HepG2 (cell line): Measurements from ENCODE around the gene SLC2A6. TPM values are rescaled to one million over a fixed set of nuclear protein-coding genes. Genes with fewer than 3 reads are reported as not detected.
"Not testable (repeated sequence)": the region's sequence is repeated elsewhere in the genome, so short reads cannot be mapped to it uniquely, and the experiment has no call there.

Experiments
- ATAC-seq: fragments of 200-7000 bp; cut with Tn5 transposase; 3 replicates; pipeline ENCODE4 v1.9.1; 2020; ENCODE audit warnings: mild to moderate bottlenecking, moderate library complexity
- BruUV-seq: library from RNA; stranded (reverse); fragments of 400-500 nt; replicated peaks from 2 replicates; lab custom pipeline; 2021; lab: Mats Ljungman, UMichigan
- CTCF ChIA-PET: fragments of 300-600 bp; formaldehyde crosslinking; extraction: SDS; loops from one replicate; lab custom pipeline; 2021; ENCODE audit warnings: low total read pairs, inconsistent platforms, low intra/inter-chr PET ratio; lab: Yijun Ruan, JAX
- POLR2A ChIA-PET: fragments of 350-600 bp; sonication (Branson Sonifier 250); formaldehyde crosslinking; loops from one replicate; lab custom pipeline; 2020; ENCODE audit warnings: antibody characterized with exemption, inconsistent platforms; lab: Yijun Ruan, JAX
- DNase-seq: peaks from one replicate; pipeline ENCODE4 v3.0.0-alpha.2; 2015; ENCODE audit warnings: low spot score
- FAIRE-seq: peaks from 3 replicates; lab custom pipeline; 2011; peaks lifted over from hg19 to GRCh38; lab: Jason Lieb, UNC
- H2AFZ ChIP-seq: one replicate; pipeline ENCODE4 v1.6.1; 2011; ENCODE audit warnings: low read length, inconsistent platforms
- H3K27ac ChIP-seq: fragments of 300-600 bp; 3 replicates; pipeline ENCODE4 v1.8.0; 2011; ENCODE audit warnings: mixed run types, mild to moderate bottlenecking, mixed read lengths, low read length, inconsistent platforms; ENCODE audit not compliant: insufficient read depth; ENCODE audit errors: extremely low read length
- H3K27me3 ChIP-seq, 2 experiments: fragments of 200-600 bp in 1 of 2; 2 replicates in 1 of 2; 3 replicates in 1 of 2; pipeline versions ENCODE4 v1.6.0 to v1.8.0; 2011; ENCODE audit warnings: low read length in 2 of 2, mild to moderate bottlenecking in 2 of 2, moderate library complexity in 2 of 2, inconsistent platforms in 1 of 2; ENCODE audit not compliant: insufficient read depth in 2 of 2, control insufficient read depth in 1 of 2
- H3K36me3 ChIP-seq, 2 experiments: fragments of 200-600 bp in 1 of 2; replicated peaks in 1 of 2; 2 replicates in 1 of 2; 3 replicates in 1 of 2; pipeline versions ENCODE4 v1.5.1 to v1.8.0; 2011; ENCODE audit warnings: low read length in 2 of 2, inconsistent platforms in 1 of 2; ENCODE audit not compliant: insufficient read depth in 2 of 2, control insufficient read depth in 1 of 2
- H3K4me1 ChIP-seq: 2 replicates; pipeline ENCODE4 v1.5.1; 2012; ENCODE audit warnings: low read length, inconsistent platforms; ENCODE audit not compliant: insufficient read depth
- H3K4me2 ChIP-seq: 2 replicates; pipeline ENCODE4 v1.6.0; 2011; ENCODE audit warnings: low read depth, low read length, inconsistent platforms
- H3K4me3 ChIP-seq, 3 experiments: fragments of 200-600 bp in 1 of 3; sonication (generic), shearing (Covaris generic) in 1 of 3; replicated peaks in 1 of 3; 2 replicates each; pipeline ENCODE4 v1.5.1; 2011 to 2016; ENCODE audit warnings: low read length in 3 of 3, inconsistent platforms in 2 of 3, low read depth in 2 of 3, mild to moderate bottlenecking in 2 of 3, control low read depth in 1 of 3, mixed read lengths in 1 of 3; ENCODE audit not compliant: insufficient read depth in 1 of 3
- H3K79me2 ChIP-seq: one replicate; pipeline ENCODE4 v1.6.1; 2011; ENCODE audit warnings: low read length, inconsistent platforms; ENCODE audit not compliant: insufficient read depth
- H3K9ac ChIP-seq: 2 replicates; pipeline ENCODE4 v1.6.0; 2011; ENCODE audit warnings: mild to moderate bottlenecking, low read depth, low read length, inconsistent platforms; ENCODE audit not compliant: insufficient read depth
- H3K9me3 ChIP-seq: 2 replicates; pipeline ENCODE4 v1.5.1; 2012; ENCODE audit warnings: mild to moderate bottlenecking, low read length
- H4K20me1 ChIP-seq: 2 replicates; pipeline ENCODE4 v1.6.0; 2011; ENCODE audit warnings: inconsistent platforms, mild to moderate bottlenecking, low read length, moderate library complexity; ENCODE audit not compliant: insufficient read depth
- KLF16 ChIP-seq, 2 experiments: sonication (generic) in 1 of 2; formaldehyde crosslinking in 1 of 2; IDR thresholded peaks; 2 replicates each; pipeline versions ENCODE4 v1.6.1 to v1.8.0; 2016 to 2023; ENCODE audit warnings: missing genetic modification reagents in 2 of 2, missing compliant biosample characterization in 1 of 2
- TARDBP ChIP-seq: sonication (generic); formaldehyde crosslinking; IDR thresholded peaks from 2 replicates; pipeline ENCODE4 v1.8.0; 2022; ENCODE audit warnings: mild to moderate bottlenecking, missing genetic modification reagents
- ZNF121 ChIP-seq: sonication (generic); formaldehyde crosslinking; IDR thresholded peaks from 2 replicates; pipeline ENCODE4 v1.5.0; 2020; ENCODE audit warnings: mild to moderate bottlenecking, missing genetic modification reagents
- WGBS: methylation state at CpG from one replicate; pipeline ENCODE4 v1.1.6; 2017; ENCODE audit warnings: low lambda C conversion rate; 5-methylcytosine and 5-hydroxymethylcytosine counted together
- in situ Hi-C: cut with HindIII; loops from 2 replicates; pipeline ENCODE4 v1.10.0; 2017; ENCODE audit warnings: low pct_unique_long_range_greater_than_20kb; ENCODE audit not compliant: extremely low pct_ligation_motif_present
- intact Hi-C: fragments of 100-400 bp; cut with micrococcal nuclease; formaldehyde crosslinking; loops from one replicate; pipeline ENCODE4 v1.10.0; 2022; ENCODE audit not compliant: unreplicated experiment
- polyA plus RNA-seq, 8 experiments: library from polyadenylated mRNA; depleted of rRNA in 3 of 8; stranded (reverse) in 7 of 8; unstranded in 1 of 8; fragments of >200 nt; fragmentation: Illumina TruSeq in 4 of 8; extraction: Trizol in 4 of 8; gene quantifications; 2 replicates each; pipeline versions ENCODE4 v1.2.1 to v1.2.3, GENCODE V29; 2011 to 2016; ENCODE audit warnings: low read depth in 4 of 8, missing spikeins in 1 of 8, mixed read lengths in 1 of 8; ENCODE audit not compliant: insufficient read depth in 1 of 8
- total RNA-seq, 5 experiments: library from RNA; depleted of rRNA; stranded (reverse); fragments of >200 nt; fragmentation: Illumina TruSeq; extraction: Trizol; gene quantifications; 2 replicates each; pipeline ENCODE4 v1.2.3, GENCODE V29; 2016; ENCODE audit warnings: low read depth in 1 of 5
- TF ChIP-seq, protein P1 (sequence below): sonication (generic); formaldehyde crosslinking; IDR thresholded peaks from 2 replicates; pipeline ENCODE4 v1.5.1; 2020; ENCODE audit warnings: mild to moderate bottlenecking, missing genetic modification reagents, borderline replicate concordance

Gene SLC2A6
- total and polyA plus RNA-seq, 2 of the 13 experiments (the other 11 are each of a cell fraction or from before 2014, with no cell fraction given): 4.1 to 15.0 TPM

DNA sequence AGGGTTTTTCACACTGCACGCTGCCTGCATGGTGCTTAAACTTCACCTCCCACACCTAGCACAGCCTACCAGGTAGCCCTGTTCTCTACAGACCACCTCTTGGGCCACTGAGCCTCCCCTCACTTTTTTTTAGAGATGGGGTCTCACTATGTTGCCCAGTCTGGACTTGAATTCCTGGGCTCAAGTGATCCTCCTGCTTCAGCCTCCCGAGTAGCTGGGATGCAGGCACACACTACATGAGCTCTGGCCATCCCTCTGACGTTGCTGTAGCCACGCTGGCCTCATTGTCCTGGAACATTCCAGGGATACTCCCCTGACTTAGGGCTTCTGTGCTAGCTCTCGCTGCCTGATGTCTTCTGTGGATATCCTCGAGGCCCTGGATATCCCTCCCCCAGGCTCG lies 26.3 kb downstream of the SLC2A6 start:
- Histone ChIP-seq H3K4me1 (peaks cover 36% of the 10 kb centered on the region), H3K4me3 (no peak overlapping the region), H3K27me3 (no peaks in the 10 kb centered on the region), H2AFZ (no peak overlapping the region), H3K27ac (no peak overlapping the region), H3K9ac (no peak overlapping the region), H3K36me3 (no peaks in the 10 kb centered on the region), H3K9me3 (no peaks in the 10 kb centered on the region), H4K20me1 (no peaks in the 10 kb centered on the region), H3K79me2 (no peaks in the 10 kb centered on the region), H3K4me2 (no peak overlapping the region)
- TF ChIP-seq TARDBP (CRISPR knock-in tag): no peak
- TF ChIP-seq, protein P1, sequence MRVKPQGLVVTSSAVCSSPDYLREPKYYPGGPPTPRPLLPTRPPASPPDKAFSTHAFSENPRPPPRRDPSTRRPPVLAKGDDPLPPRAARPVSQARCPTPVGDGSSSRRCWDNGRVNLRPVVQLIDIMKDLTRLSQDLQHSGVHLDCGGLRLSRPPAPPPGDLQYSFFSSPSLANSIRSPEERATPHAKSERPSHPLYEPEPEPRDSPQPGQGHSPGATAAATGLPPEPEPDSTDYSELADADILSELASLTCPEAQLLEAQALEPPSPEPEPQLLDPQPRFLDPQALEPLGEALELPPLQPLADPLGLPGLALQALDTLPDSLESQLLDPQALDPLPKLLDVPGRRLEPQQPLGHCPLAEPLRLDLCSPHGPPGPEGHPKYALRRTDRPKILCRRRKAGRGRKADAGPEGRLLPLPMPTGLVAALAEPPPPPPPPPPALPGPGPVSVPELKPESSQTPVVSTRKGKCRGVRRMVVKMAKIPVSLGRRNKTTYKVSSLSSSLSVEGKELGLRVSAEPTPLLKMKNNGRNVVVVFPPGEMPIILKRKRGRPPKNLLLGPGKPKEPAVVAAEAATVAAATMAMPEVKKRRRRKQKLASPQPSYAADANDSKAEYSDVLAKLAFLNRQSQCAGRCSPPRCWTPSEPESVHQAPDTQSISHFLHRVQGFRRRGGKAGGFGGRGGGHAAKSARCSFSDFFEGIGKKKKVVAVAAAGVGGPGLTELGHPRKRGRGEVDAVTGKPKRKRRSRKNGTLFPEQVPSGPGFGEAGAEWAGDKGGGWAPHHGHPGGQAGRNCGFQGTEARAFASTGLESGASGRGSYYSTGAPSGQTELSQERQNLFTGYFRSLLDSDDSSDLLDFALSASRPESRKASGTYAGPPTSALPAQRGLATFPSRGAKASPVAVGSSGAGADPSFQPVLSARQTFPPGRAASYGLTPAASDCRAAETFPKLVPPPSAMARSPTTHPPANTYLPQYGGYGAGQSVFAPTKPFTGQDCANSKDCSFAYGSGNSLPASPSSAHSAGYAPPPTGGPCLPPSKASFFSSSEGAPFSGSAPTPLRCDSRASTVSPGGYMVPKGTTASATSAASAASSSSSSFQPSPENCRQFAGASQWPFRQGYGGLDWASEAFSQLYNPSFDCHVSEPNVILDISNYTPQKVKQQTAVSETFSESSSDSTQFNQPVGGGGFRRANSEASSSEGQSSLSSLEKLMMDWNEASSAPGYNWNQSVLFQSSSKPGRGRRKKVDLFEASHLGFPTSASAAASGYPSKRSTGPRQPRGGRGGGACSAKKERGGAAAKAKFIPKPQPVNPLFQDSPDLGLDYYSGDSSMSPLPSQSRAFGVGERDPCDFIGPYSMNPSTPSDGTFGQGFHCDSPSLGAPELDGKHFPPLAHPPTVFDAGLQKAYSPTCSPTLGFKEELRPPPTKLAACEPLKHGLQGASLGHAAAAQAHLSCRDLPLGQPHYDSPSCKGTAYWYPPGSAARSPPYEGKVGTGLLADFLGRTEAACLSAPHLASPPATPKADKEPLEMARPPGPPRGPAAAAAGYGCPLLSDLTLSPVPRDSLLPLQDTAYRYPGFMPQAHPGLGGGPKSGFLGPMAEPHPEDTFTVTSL: no peak
- peak; percentile 75 for TF ChIP-seq ZNF121 (CRISPR knock-in tag)
- TF ChIP-seq KLF16 (CRISPR knock-in tag; IDR thresholded peaks at IDR 0.05): no peak
- ChIA-PET POLR2A (no interaction called here), CTCF (no interaction called here)
- FAIRE-seq (no peak), ATAC-seq (no peak), DNase-seq (no peak)
- in situ Hi-C loops: no loop called here
- no TSS peak for BruUV-seq
- WGBS: 70% methylated on average over 7 of the region's 7 CpGs
- intact Hi-C loops: no loop called here

- CTCF ChIA-PET, BruUV-seq, H3K4me3 ChIP-seq, H4K20me1 ChIP-seq, H3K79me2 ChIP-seq, ATAC-seq, H3K4me2 ChIP-seq, H2AFZ ChIP-seq, H3K9ac ChIP-seq, H3K36me3 ChIP-seq, H3K9me3 ChIP-seq, POLR2A ChIA-PET, H3K27me3 ChIP-seq, DNase-seq, FAIRE-seq, H3K27ac ChIP-seq, in situ Hi-C loops, intact Hi-C loops: not testable (repeated sequence)
- H3K4me1 ChIP-seq: peaks cover 29% of the 10 kb centered on the region
- 84% methylated on average over 5 of the region's 5 CpGs for WGBS
Observed at GRCh38 chr9:133451865-133452264, 27.0 kb downstream of the SLC2A6 start.
